Heart left ventricle (tissue), 13 donors: Measurements from ENCODE around the gene SLC35G6.

Experiments used
- CTCF ChIP-seq, 12 donors: fragments of 200-600 bp; sonication (generic) in 4 of 12; IDR thresholded peaks; one replicate each; pipeline versions ENCODE4 v1.5.0 to v1.8.0; 2018 to 2022; ENCODE audit warnings: antibody characterized with exemption in 12 of 12, mild to moderate bottlenecking in 5 of 12
- POLR2A ChIP-seq, 2 donors: fragments of 450-650 bp; IDR thresholded peaks; one replicate each; pipeline ENCODE4 v1.6.1; 2017; ENCODE audit warnings: antibody characterized with exemption in 2 of 2, mild to moderate bottlenecking in 2 of 2, moderate library complexity in 2 of 2
- donor health status: ischemic (EF 13 %, LVEDD 7.1; RV severe dilation, severe dysfunction).
- donor health status: DM: no; HTN: yes; CAD: no.
- donor health status: DM: no; HTN: no; CAD: no.
- donor health status: ischemic (EF 25% LVEDD 6.9; RV normal size, moderate dysfunction).
- donor health status: ischemic (EF 25% LVEDD 5.7; RV mildly dilated, moderate dysfunction).
- donor health status: ischemic (EF 35%, LVEDD 5.7; RV mildly dilated, moderate dysfunction).
- donor health status: nonischemic (EF 11% LVEDD 7.7; RV severe dilation, severe dysfunction).
- donor health status: DM: yes; HTN: yes; CAD: no.
- donor health status: PGD.
- donor health status: ischemic (EF 29% LVEDD 5.4; RV normal size, mild dysfunction).
- donor health status: nonischemic (EF 23%, LVEDD 6.1; RV moderate dilation, normal function).

- TF ChIP-seq CTCF (IDR thresholded peaks at IDR 0.05) (no peak), POLR2A (IDR thresholded peaks at IDR 0.05) (no peak)
Measured at GRCh38 chr17:7499161-7499560, 17.9 kb downstream of the SLC35G6 start.
